Panc1 (cell line): Measurements from ENCODE around the gene ARRDC2. TPM values are rescaled to one million over a fixed set of nuclear protein-coding genes. Genes with fewer than 3 reads are reported as not detected.

ENCODE experiments used
- ATAC-seq: fragments of 200-7000 bp; cut with Tn5 transposase; 2 replicates; pipeline ENCODE4 v1.9.1; 2020; ENCODE audit warnings: mild to moderate bottlenecking, moderate library complexity
- BruUV-seq: library from RNA; stranded (reverse); fragments of 400-500 nt; replicated peaks from 2 replicates; lab custom pipeline; 2021; lab: Mats Ljungman, UMichigan
- CTCF ChIA-PET: fragments of 300-600 bp; sonication (Branson Sonifier 250); formaldehyde crosslinking; loops from one replicate; lab custom pipeline; 2022; ENCODE audit warnings: antibody characterized with exemption; lab: Charles Lee
- POLR2A ChIA-PET: fragments of 300-600 bp; sonication (Branson Sonifier 250); formaldehyde crosslinking; loops from one replicate; lab custom pipeline; 2022; ENCODE audit warnings: antibody characterized with exemption; lab: Charles Lee
- DNase-seq: peaks from one replicate; pipeline ENCODE4 v3.0.0-alpha.2; 2010; ENCODE audit warnings: low read depth, low spot score
- H3K27ac ChIP-seq: 2 replicates; pipeline ENCODE4 v1.5.1; 2011; ENCODE audit warnings: mild to moderate bottlenecking, low read length, inconsistent platforms
- H3K27me3 ChIP-seq: fragments of 200-500 bp; sonication (Bioruptor generic); 2 replicates; pipeline ENCODE4 v1.6.0; 2014; ENCODE audit warnings: low read length, inconsistent platforms; ENCODE audit not compliant: control insufficient read depth, insufficient read depth
- H3K36me3 ChIP-seq: fragments of 200-500 bp; sonication (Bioruptor generic); 2 replicates; pipeline ENCODE4 v1.5.1; 2014; ENCODE audit warnings: inconsistent platforms, mild to moderate bottlenecking, low read length, moderate library complexity; ENCODE audit not compliant: control insufficient read depth, insufficient read depth
- H3K4me1 ChIP-seq: 2 replicates; pipeline ENCODE4 v1.5.1; 2011; ENCODE audit warnings: inconsistent platforms, mild to moderate bottlenecking, low read length, moderate library complexity; ENCODE audit not compliant: control insufficient read depth, insufficient read depth
- H3K4me3 ChIP-seq, 2 experiments: 2 replicates each; pipeline ENCODE4 v1.5.1; 2011 to 2012; ENCODE audit warnings: low read depth in 2 of 2, low read length in 2 of 2, mild to moderate bottlenecking in 2 of 2, inconsistent platforms in 1 of 2, moderate library complexity in 1 of 2
- H3K9me3 ChIP-seq: fragments of 200-500 bp; sonication (Bioruptor generic); 2 replicates; pipeline ENCODE4 v1.5.1; 2014; ENCODE audit warnings: low read depth, mild to moderate bottlenecking, inconsistent platforms, low read length, moderate library complexity; ENCODE audit not compliant: control insufficient read depth, insufficient read depth
- CTCF ChIP-seq: fragments of 450-650 bp; IDR thresholded peaks from 2 replicates; pipeline ENCODE4 v1.5.1; 2017; ENCODE audit warnings: mild to moderate bottlenecking
- POLR2AphosphoS5 ChIP-seq: IDR thresholded peaks from 2 replicates; pipeline ENCODE4 v1.6.1; 2012; ENCODE audit warnings: mild to moderate bottlenecking, low read depth, low read length, moderate library complexity
- REST ChIP-seq, 2 experiments: IDR thresholded peaks; 2 replicates each; pipeline ENCODE4 v1.6.1; 2011 to 2012; ENCODE audit warnings: low read depth in 2 of 2, control low read depth in 1 of 2, low read length in 1 of 2, mild to moderate bottlenecking in 1 of 2, moderate library complexity in 1 of 2; ENCODE audit not compliant: insufficient read depth in 1 of 2
- SIN3A ChIP-seq: IDR thresholded peaks from 2 replicates; pipeline ENCODE4 v1.6.1; 2012; ENCODE audit warnings: low read depth, mild to moderate bottlenecking, low read length, moderate library complexity, borderline replicate concordance; ENCODE audit not compliant: insufficient read depth
- TCF7L2 ChIP-seq: IDR thresholded peaks from 2 replicates; pipeline ENCODE4 v1.6.1; 2011; ENCODE audit warnings: mild to moderate bottlenecking, low read depth, low read length, inconsistent platforms
- in situ Hi-C: cut with HindIII; loops from 2 replicates; pipeline ENCODE4 v1.10.0; 2016; ENCODE audit warnings: low sequenced_read_pairs, low pct_unique_long_range_greater_than_20kb
- intact Hi-C: fragments of 100-400 bp; cut with micrococcal nuclease; formaldehyde crosslinking; loops from one replicate; pipeline ENCODE4 v1.10.0; 2022; ENCODE audit not compliant: unreplicated experiment
- total RNA-seq: library from RNA; stranded (reverse); gene quantifications from one replicate; pipeline ENCODE4 v1.2.1, GENCODE V29; 2021; ENCODE audit not compliant: unreplicated experiment

The ARRDC2 gene
- total RNA-seq, 1 experiment from 2014 or later: 21.4 TPM

GRCh38 chr19:18000480-18000914 lies 7.5 kb upstream of the ARRDC2 start:
- in situ Hi-C loops: no loop called here
- intact Hi-C loops: no loop called here
- no peaks in the 10 kb centered on the region; the same call in 1 of the 2 replicates for H3K36me3 ChIP-seq
- POLR2A ChIA-PET: interaction anchor here (0.5 to 0.7 kb wide), 4 partner anchors 29 to 275 kb away, joined by 5 to 9 read pairs (median 8); no protein-coding TSS in a partner anchor
- ATAC-seq (no peak), DNase-seq (no peak)
- H3K27me3 ChIP-seq: no peaks in the 10 kb centered on the region
- H3K9me3 ChIP-seq: no peaks in the 10 kb centered on the region
- CTCF ChIA-PET: interaction anchor here (0.6 to 1.0 kb wide), 5 partner anchors 18 to 383 kb away, joined by 3 to 5 read pairs (median 4); no protein-coding TSS in a partner anchor
- peak overlapping the region; percentile 67 to 82 for H3K4me3 ChIP-seq
- peaks cover 13% of the 10 kb centered on the region for H3K4me1 ChIP-seq
- no peak for TF ChIP-seq REST (IDR thresholded peaks at IDR 0.05; ENCODE audit: insufficient read depth in 1 of 2, low read depth in 2 of 2, low read length in 1 of 2)
- TF ChIP-seq SIN3A: no peak
- no peak for TF ChIP-seq POLR2AphosphoS5
- TF ChIP-seq TCF7L2: no peak
- no peak for TF ChIP-seq CTCF
- H3K27ac ChIP-seq: peak overlapping the region; percentile 88
- no TSS peak for BruUV-seq

DNA sequence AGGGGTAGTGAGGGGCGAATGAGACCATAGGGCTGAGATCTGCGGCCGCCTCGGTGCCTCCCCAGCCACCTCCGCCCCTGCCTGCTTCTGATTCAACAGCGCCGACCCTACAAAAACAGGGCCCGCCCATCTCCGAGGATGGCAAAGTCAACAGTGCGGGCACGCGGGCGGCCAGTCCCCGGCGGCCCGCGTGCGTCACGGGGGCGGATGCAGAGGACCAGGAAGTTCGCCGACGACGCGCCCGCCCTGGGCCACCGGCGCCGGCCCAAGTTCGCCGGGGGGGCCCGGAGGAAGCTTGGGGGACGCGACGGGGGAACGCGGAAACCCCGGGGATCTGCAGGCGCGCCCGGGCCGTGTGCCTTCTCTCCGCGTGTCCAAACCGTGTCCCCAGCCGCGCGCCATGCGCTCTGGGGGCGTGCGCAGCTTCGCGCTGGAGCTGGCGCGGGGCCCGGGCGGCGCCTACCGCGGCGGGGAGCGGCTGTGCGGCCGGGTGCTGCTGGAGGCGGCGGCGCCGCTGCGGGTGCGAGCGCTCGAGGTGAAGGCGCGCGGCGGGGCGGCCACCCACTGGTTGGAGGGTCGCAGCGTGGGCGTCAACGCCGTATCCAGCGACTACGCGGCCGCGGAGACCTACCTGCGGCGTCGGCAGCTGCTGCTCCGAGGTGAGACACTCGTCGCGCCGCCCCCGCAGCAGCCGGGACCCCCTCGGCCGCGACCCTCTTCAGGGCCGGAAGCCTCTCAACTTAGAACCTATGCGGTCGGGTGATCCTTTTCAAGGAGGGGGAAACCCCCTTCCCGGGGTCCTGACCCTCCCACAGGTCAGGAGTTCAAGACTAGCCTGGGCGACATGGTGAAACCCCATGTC lies 6.8 kb upstream of the ARRDC2 start:
- in situ Hi-C loops: no loop called here
- Histone ChIP-seq H3K9me3 (no peaks in the 10 kb centered on the region), H3K27me3 (no peaks in the 10 kb centered on the region), H3K4me3 (peak overlapping the region; percentile 67 to 82), H3K27ac (peak overlapping the region; percentile 88), H3K36me3 (no peaks in the 10 kb centered on the region; the same call in 1 of the 2 replicates), H3K4me1 (peaks cover 13% of the 10 kb centered on the region)
- intact Hi-C loops: no loop called here
- no TSS peak for BruUV-seq
- DNase-seq (no peak), ATAC-seq (peak; percentile 80)
- ChIA-PET POLR2A (interaction anchor here (0.6 to 0.7 kb wide), 3 partner anchors 28 to 274 kb away, joined by 5 to 9 read pairs (median 9); no protein-coding TSS in a partner anchor), CTCF (interaction anchor here (0.6 to 0.9 kb wide), 3 partner anchors 40 to 384 kb away, joined by 3 to 5 read pairs (median 4); no protein-coding TSS in a partner anchor)
- no peak for TF ChIP-seq CTCF
- TF ChIP-seq POLR2AphosphoS5: peak; percentile 74
